Measurements from ENCODE around the gene CLCN2.
A peak's percentile ranks its signal among the peaks of the same experiment; 100 is the strongest.

Gene CLCN2

GRCh38 chr3:184325269-184325668, 36.1 kb downstream of the CLCN2 start:
- Histone ChIP-seq H3K4me1 (ENCODE audit: control insufficient read depth, insufficient read depth, low read depth, low read length) (peaks cover 3% of the 10 kb centered on the region), H2AK5ac (ENCODE audit: low read length, severe bottlenecking) (no peak overlapping the region), H3K4ac (ENCODE audit: low read depth in 1 of 2, low read length in 2 of 2) (no peak overlapping the region), H3K4me2 (ENCODE audit: low read length, poor library complexity, severe bottlenecking) (no peak overlapping the region), H3K18ac (ENCODE audit: low read depth in 1 of 2, low read length in 2 of 2) (no peak overlapping the region), H3K9ac (ENCODE audit: low read length) (no peak overlapping the region), H3K36me3 (ENCODE audit: control insufficient read depth in 1 of 2, insufficient read depth in 2 of 2, low read depth in 1 of 2, low read length in 2 of 2) (peaks cover 89 to 99% of the 10 kb centered on the region in 2 experiments), H2BK12ac (ENCODE audit: low read length in 2 of 2) (no peak overlapping the region), H4K8ac (ENCODE audit: low read length) (no peak overlapping the region), H3K27ac (ENCODE audit: low read length, poor library complexity, severe bottlenecking) (no peak overlapping the region), H2BK5ac (ENCODE audit: low read depth, low read length, poor library complexity, severe bottlenecking) (no peak overlapping the region), H2AFZ (ENCODE audit: low read depth, low read length) (no peak overlapping the region), H3K9me3 (ENCODE audit: control insufficient read depth, low read length) (no peaks in the 10 kb centered on the region), H3K23ac (ENCODE audit: low read length in 2 of 2) (no peak overlapping the region), H3K14ac (ENCODE audit: low read length in 2 of 2) (no peak overlapping the region), H2BK120ac (ENCODE audit: low read depth, low read length) (no peak overlapping the region), H2BK15ac (ENCODE audit: low read depth, poor library complexity, severe bottlenecking) (no peak overlapping the region), H3K79me1 (replicated peaks; ENCODE audit: low read length, poor library complexity, severe bottlenecking) (peaks cover 47% of the 10 kb centered on the region), H3K4me3 (ENCODE audit: insufficient read depth in 1 of 2, low read depth in 1 of 2, low read length in 2 of 2) (no peak overlapping the region), H4K91ac (ENCODE audit: low read length) (no peak overlapping the region), H3K27me3 (ENCODE audit: control insufficient read depth in 1 of 2, insufficient read depth in 1 of 2, low read length in 2 of 2) (no peaks in the 10 kb centered on the region)
- DNase-seq = no peak
- WGBS = 97% methylated on average over 13 of the region's 13 CpGs

- Histone ChIP-seq H2AK5ac (ENCODE audit: low read length, severe bottlenecking) (no peak overlapping the region), H3K27ac (ENCODE audit: low read length, poor library complexity, severe bottlenecking) (no peak overlapping the region), H3K18ac (ENCODE audit: low read depth in 1 of 2, low read length in 2 of 2) (no peak overlapping the region), H3K14ac (ENCODE audit: low read length in 2 of 2) (no peak overlapping the region), H3K4me1 (ENCODE audit: control insufficient read depth, insufficient read depth, low read depth, low read length) (peaks cover 15% of the 10 kb centered on the region), H3K27me3 (ENCODE audit: control insufficient read depth in 1 of 2, insufficient read depth in 1 of 2, low read length in 2 of 2) (no peaks in the 10 kb centered on the region), H2BK5ac (ENCODE audit: low read depth, low read length, poor library complexity, severe bottlenecking) (no peak overlapping the region), H3K79me1 (replicated peaks; ENCODE audit: low read length, poor library complexity, severe bottlenecking) (peaks cover 46% of the 10 kb centered on the region), H2BK15ac (ENCODE audit: low read depth, poor library complexity, severe bottlenecking) (no peak overlapping the region), H3K4me3 (ENCODE audit: insufficient read depth in 1 of 2, low read depth in 1 of 2, low read length in 2 of 2) (no peak overlapping the region), H3K9ac (ENCODE audit: low read length) (peak overlapping the region; percentile 19), H2AFZ (ENCODE audit: low read depth, low read length) (no peak overlapping the region), H3K9me3 (ENCODE audit: control insufficient read depth, low read length) (no peaks in the 10 kb centered on the region), H4K8ac (ENCODE audit: low read length) (no peak overlapping the region), H3K4me2 (ENCODE audit: low read length, poor library complexity, severe bottlenecking) (no peak overlapping the region), H3K4ac (ENCODE audit: low read depth in 1 of 2, low read length in 2 of 2) (no peak overlapping the region), H4K91ac (ENCODE audit: low read length) (no peak overlapping the region), H3K36me3 (ENCODE audit: control insufficient read depth in 1 of 2, insufficient read depth in 2 of 2, low read depth in 1 of 2, low read length in 2 of 2) (peaks cover 89 to 93% of the 10 kb centered on the region in 2 experiments), H3K23ac (ENCODE audit: low read length in 2 of 2) (no peak overlapping the region), H2BK12ac (ENCODE audit: low read length in 2 of 2) (no peak overlapping the region), H2BK120ac (ENCODE audit: low read depth, low read length) (no peak overlapping the region)
- 98% methylated on average over 8 of the region's 8 CpGs for WGBS
- DNase-seq = no peak
Observed at GRCh38 chr3:184323696-184324095, 37.7 kb downstream of the CLCN2 start.

GRCh38 chr3:184322731-184323487, 38.5 kb downstream of the CLCN2 start:
- Histone ChIP-seq H2AFZ (ENCODE audit: low read depth, low read length) (no peak overlapping the region), H3K79me1 (replicated peaks; ENCODE audit: low read length, poor library complexity, severe bottlenecking) (peaks cover 43% of the 10 kb centered on the region), H3K4me2 (ENCODE audit: low read length, poor library complexity, severe bottlenecking) (no peak overlapping the region), H3K4ac (ENCODE audit: low read depth in 1 of 2, low read length in 2 of 2) (no peak overlapping the region), H2AK5ac (ENCODE audit: low read length, severe bottlenecking) (no peak overlapping the region), H3K4me3 (ENCODE audit: insufficient read depth in 1 of 2, low read depth in 1 of 2, low read length in 2 of 2) (peak overlapping the region in 1 of 2 experiments; percentile 59), H2BK12ac (ENCODE audit: low read length in 2 of 2) (no peak overlapping the region), H3K27ac (ENCODE audit: low read length, poor library complexity, severe bottlenecking) (no peak overlapping the region), H3K18ac (ENCODE audit: low read depth in 1 of 2, low read length in 2 of 2) (no peak overlapping the region), H4K91ac (ENCODE audit: low read length) (no peak overlapping the region), H3K27me3 (ENCODE audit: control insufficient read depth in 1 of 2, insufficient read depth in 1 of 2, low read length in 2 of 2) (no peaks in the 10 kb centered on the region), H2BK15ac (ENCODE audit: low read depth, poor library complexity, severe bottlenecking) (no peak overlapping the region), H4K8ac (ENCODE audit: low read length) (no peak overlapping the region), H3K4me1 (ENCODE audit: control insufficient read depth, insufficient read depth, low read depth, low read length) (peaks cover 16% of the 10 kb centered on the region), H3K23ac (ENCODE audit: low read length in 2 of 2) (no peak overlapping the region), H2BK5ac (ENCODE audit: low read depth, low read length, poor library complexity, severe bottlenecking) (no peak overlapping the region), H3K36me3 (ENCODE audit: control insufficient read depth in 1 of 2, insufficient read depth in 2 of 2, low read depth in 1 of 2, low read length in 2 of 2) (peaks cover 85 to 88% of the 10 kb centered on the region in 2 experiments), H3K14ac (ENCODE audit: low read length in 2 of 2) (no peak overlapping the region), H2BK120ac (ENCODE audit: low read depth, low read length) (no peak overlapping the region), H3K9ac (ENCODE audit: low read length) (peak overlapping the region; percentile 64), H3K9me3 (ENCODE audit: control insufficient read depth, low read length) (no peaks in the 10 kb centered on the region)
- no peak for DNase-seq
- WGBS = 92% methylated on average over 15 of the region's 20 CpGs

- Histone ChIP-seq H3K23ac (ENCODE audit: low read length in 2 of 2) (no peak overlapping the region), H3K9ac (ENCODE audit: low read length) (peak overlapping the region; percentile 64), H2BK15ac (ENCODE audit: low read depth, poor library complexity, severe bottlenecking) (peak overlapping the region; percentile 3), H3K79me1 (replicated peaks; ENCODE audit: low read length, poor library complexity, severe bottlenecking) (peaks cover 38% of the 10 kb centered on the region), H2BK5ac (ENCODE audit: low read depth, low read length, poor library complexity, severe bottlenecking) (no peak overlapping the region), H3K27ac (ENCODE audit: low read length, poor library complexity, severe bottlenecking) (no peak overlapping the region), H4K8ac (ENCODE audit: low read length) (no peak overlapping the region), H4K91ac (ENCODE audit: low read length) (no peak overlapping the region), H3K4me1 (ENCODE audit: control insufficient read depth, insufficient read depth, low read depth, low read length) (peaks cover 26% of the 10 kb centered on the region), H3K9me3 (ENCODE audit: control insufficient read depth, low read length) (no peaks in the 10 kb centered on the region), H3K4me2 (ENCODE audit: low read length, poor library complexity, severe bottlenecking) (no peak overlapping the region), H3K36me3 (ENCODE audit: control insufficient read depth in 1 of 2, insufficient read depth in 2 of 2, low read depth in 1 of 2, low read length in 2 of 2) (peaks cover 85 to 86% of the 10 kb centered on the region in 2 experiments), H2AK5ac (ENCODE audit: low read length, severe bottlenecking) (no peak overlapping the region), H3K4ac (ENCODE audit: low read depth in 1 of 2, low read length in 2 of 2) (no peak overlapping the region), H3K4me3 (ENCODE audit: insufficient read depth in 1 of 2, low read depth in 1 of 2, low read length in 2 of 2) (peak overlapping the region in 1 of 2 experiments; percentile 59), H3K27me3 (ENCODE audit: control insufficient read depth in 1 of 2, insufficient read depth in 1 of 2, low read length in 2 of 2) (no peaks in the 10 kb centered on the region), H2AFZ (ENCODE audit: low read depth, low read length) (no peak overlapping the region), H2BK12ac (ENCODE audit: low read length in 2 of 2) (no peak overlapping the region), H3K18ac (ENCODE audit: low read depth in 1 of 2, low read length in 2 of 2) (no peak overlapping the region), H3K14ac (ENCODE audit: low read length in 2 of 2) (no peak overlapping the region), H2BK120ac (ENCODE audit: low read depth, low read length) (no peak overlapping the region)
- no peak for DNase-seq
- 89% methylated on average over 1 of the region's 5 CpGs for WGBS
Observed at GRCh38 chr3:184321666-184322065, 39.7 kb downstream of the CLCN2 start.

Data from mesenchymal stem cell (in vitro differentiated cells and primary cell).